HG03064 (cell line): ENCODE data around the gene SRPX.

ENCODE experiments used
- ATAC-seq: cut with Tn5 transposase; IDR thresholded peaks from one replicate; pipeline ENCODE4 v1.9.1; 2021; ENCODE audit warnings: low read depth; ENCODE audit not compliant: unreplicated experiment

Gene SRPX

DNA sequence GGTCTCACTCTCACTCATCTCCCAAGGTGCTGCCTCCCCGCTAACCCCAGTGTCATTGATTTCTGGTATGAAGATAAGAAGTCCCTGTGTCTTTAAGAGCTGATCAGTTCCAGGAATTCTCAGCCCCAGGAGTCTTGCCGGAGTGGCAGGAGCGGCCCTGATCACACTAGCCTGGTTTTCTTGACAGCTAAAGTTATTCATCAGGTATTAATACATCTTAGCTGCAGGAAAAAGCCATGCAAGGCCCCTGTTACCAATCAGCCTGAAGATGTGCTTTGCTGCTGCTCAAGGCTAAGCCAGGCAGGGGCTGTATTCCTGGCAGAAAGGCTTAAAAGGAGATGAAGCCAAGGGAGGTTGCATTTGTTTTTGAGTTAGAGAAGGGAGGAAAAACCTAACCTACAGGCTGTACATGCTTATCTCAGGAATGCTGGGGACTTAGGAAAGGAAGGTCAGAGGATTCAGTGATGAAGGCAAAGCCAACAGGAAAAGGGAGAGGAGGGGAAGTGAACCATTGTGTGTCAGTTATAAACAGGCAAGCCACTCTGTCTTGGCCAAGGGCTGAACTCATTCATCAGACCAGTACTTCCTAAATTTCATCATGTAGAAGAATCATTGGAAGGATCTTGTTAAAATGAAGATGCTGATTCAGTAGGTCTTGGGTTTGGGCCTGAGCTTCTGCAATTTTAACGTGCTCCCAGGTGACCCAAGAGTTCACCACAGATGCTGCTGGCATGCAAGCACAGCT, 8.6 kb downstream of the SRPX start:
- ATAC-seq: no peak

GRCh38 chrX:38206542-38206941, 14.1 kb downstream of the SRPX start:
- no peak for ATAC-seq

- no peak for ATAC-seq
Measured at GRCh38 chrX:38206036-38206435, 14.6 kb downstream of the SRPX start.

GRCh38 chrX:38205039-38205438, 15.6 kb downstream of the SRPX start:
- no peak for ATAC-seq

GRCh38 chrX:38192007-38192810, 28.5 kb downstream of the SRPX start:
- no peak for ATAC-seq

GRCh38 chrX:38189431-38190250, 31.0 kb downstream of the SRPX start:
- ATAC-seq: no peak

- ATAC-seq: no peak
Measured at GRCh38 chrX:38183596-38183995, 37.1 kb downstream of the SRPX start.

DNA sequence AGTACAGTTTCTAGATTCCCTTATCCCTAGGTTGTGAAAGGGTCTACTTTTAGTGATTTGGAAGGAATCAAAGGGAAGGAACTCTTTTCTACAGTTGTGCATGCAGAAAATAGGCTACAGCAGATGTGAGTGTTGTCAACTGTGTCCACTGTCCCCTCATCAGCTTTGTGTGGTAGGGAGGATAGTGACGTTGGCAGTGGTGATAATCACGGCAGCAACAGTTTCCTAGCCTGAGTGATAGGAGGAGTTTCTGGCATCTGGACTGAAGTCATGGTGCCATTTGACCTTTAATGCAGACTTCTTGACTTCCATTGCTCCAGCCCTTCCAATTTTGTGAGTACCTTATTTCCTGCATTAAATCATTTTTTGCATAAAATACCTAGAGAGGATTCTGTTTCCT, 39.3 kb downstream of the SRPX start:
- ATAC-seq: no peak

DNA sequence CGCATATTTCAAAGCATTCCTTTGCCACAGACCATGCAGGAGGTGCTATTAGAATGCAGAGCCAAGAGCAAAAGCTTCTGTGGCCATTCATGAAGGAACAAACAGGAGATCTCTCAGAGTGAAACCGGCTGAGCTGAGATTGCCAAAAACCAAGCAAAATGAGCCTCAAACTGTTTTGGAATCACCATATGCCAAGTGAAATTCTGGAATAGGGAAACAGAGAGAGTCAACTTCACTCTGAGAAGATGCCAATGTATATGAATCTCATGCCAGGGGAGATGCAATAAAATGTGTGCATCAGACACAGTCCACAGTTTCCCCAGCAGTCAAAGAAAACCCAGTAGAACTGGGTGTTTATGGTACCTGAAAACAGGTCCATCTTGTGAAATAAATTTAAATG, 42.3 kb downstream of the SRPX start:
- no peak for ATAC-seq

- ATAC-seq: no peak
Measured at GRCh38 chrX:38175139-38175538, 45.5 kb downstream of the SRPX start.

- no peak for ATAC-seq
Measured at GRCh38 chrX:38172596-38172995, 48.1 kb downstream of the SRPX start.

DNA sequence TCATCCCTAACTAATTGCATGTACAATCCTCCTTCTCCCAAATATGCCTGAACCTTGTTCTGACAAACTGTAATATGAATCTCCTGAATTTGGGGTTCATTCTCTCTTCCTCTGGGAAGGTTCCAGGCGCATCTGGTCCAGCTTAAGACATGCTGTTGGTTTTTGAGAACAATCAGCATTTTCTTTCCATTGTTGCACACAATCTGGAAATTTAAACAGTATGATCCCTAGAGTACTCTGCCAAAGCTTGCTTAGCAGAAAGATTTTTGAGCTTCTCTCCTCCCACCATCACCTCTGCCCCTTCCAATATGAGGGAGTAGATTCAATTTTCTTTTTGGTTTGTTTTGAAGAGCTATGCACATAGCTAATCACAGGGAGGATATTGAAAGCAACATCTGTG, 50.1 kb downstream of the SRPX start:
- ATAC-seq: no peak

- ATAC-seq: no peak
Measured at GRCh38 chrX:38166478-38167083, 54.1 kb downstream of the SRPX start.

- ATAC-seq: no peak
Measured at GRCh38 chrX:38165023-38165422, 55.6 kb downstream of the SRPX start.

DNA sequence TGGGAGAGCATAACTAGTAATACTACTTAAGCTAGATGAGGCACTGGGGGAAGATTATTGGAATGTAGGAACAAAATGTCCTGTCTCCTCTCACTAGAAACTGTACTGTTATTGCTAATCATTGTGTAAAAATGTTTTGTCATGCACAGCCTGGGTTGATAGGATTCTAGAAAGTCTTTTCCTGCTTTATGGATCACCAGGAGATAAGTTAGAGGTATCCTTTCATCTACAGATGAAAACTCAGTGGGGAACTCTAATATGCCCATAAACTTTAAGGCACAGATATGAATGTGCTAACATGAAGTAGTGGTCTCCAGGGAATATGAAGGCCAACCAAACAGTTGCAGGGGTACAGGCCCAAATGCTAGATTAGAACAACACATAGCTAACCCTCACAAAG, 57.5 kb downstream of the SRPX start:
- ATAC-seq: no peak

DNA sequence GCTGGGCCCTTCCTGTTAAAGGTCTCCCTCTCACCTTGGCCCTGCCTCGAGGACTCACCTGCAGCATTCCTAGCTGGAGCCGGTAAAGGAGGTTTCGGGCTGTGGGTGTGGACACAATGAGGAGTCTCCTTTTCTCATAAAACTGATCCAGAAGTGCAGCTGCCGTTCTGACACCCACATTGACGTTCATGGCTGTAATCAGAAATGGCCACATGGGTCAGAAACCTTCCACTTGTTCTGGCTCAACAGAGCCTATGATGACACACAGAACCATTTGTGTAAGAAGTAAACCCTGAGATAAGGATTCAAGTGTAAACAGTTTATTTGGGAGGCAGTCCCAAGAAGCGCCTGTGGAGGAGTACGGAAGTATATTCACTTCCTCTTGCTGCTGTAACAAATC, 63.8 kb downstream of the SRPX start:
- ATAC-seq: no peak

DNA sequence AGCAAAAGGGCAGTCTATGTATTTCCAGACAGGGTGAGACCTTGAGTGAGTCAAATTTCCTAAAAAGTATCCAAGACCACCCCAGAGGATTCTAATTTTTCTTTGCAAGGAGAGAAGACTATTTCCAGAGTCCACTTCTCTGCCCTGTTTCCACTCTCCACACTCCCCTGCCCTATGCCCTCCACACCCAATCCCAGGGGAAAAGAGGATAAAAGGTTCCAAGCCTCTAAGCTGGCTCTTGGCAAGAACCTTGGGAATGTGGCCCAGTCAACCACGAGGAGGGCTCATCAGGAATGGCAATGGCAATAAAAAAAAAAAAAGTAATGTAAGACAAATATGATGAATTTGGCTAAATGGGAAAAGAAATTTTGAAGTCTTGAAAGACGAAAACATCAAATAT, 65.9 kb downstream of the SRPX start:
- ATAC-seq: no peak

- no peak for ATAC-seq
Measured at GRCh38 chrX:38154340-38154739, 66.3 kb downstream of the SRPX start.

DNA sequence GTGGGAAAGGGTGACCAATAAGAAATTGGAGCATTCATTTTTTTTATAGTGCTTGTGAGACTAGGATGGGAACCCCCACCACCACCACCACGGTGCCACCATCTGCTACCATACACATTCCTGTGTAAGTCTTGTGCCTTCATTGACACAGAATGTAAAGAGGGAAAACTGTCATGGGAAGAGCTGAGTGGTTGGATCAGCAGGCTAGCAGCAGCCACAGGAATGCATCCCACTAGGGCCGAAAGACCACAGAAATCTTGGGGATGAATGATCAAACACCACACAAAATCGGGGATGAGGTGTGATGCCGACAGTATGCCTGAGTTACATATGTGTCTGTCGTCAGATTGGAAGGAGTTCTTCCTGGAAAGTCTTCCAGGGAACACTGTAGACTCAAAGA, 69.2 kb downstream of the SRPX start:
- ATAC-seq: no peak

DNA sequence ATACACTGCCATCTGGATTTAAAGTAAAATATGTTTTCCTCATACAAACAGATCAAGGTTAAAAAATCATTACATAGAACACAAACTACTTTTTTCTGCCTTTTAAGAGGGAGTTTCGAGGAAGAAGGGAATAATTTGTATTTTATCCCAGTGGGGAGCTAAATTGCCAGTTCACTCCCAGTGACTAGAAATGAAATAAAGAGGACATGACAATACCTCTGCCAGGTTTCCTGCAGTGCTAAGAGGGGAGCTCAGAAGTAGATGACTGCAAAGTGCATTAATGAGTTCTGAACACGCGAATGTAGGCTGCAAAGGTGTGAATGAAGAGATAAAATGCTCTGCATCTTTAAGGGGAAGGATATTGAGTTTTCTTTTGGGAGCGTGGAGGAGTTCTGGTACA, 69.7 kb downstream of the SRPX start:
- no peak for ATAC-seq

DNA sequence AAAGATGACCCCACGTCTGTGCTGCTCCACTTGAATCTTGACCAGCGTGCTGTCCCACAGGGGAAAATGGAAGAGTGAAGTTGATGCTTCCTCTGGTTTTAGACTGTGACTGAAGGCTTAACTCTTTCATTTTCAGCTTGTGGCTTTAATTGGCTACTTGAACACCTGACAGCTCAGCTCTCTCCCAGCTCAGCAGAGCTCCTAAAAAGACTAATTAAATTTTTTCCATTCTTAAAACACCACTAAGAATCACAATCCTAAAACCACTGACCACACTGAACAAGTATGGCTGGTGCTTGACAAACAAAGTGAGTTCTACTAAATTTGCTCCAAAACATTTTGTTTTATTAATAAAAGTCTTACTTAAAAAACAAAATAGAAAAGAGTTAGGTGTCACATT, 71.7 kb downstream of the SRPX start:
- no peak for ATAC-seq
